ENCODE measurements around the gene PHC2.

The PHC2 gene

GRCh38 chr1:33393524-33393923, 37.4 kb downstream of the PHC2 start:
- Histone ChIP-seq H3K4me3 (no peak overlapping the region), H3K27ac (no peak overlapping the region), H3K9me3 (replicated peaks in 1 of 11) (no peaks in the 10 kb centered on the region), H3K36me3 (no peaks in the 10 kb centered on the region), H3K27me3 (no peaks in the 10 kb centered on the region), H3K4me1 (peaks cover 0 to 6% (median 0%) of the 10 kb centered on the region in 10 experiments; a peak in 2 of 20 replicates), H3K4me2 (no peak overlapping the region), H4K20me1 (no peaks in the 10 kb centered on the region), H3K9ac (no peak overlapping the region)
- no peak for TF ChIP-seq Cebpa-rat (IDR thresholded peaks at IDR 0.05)

GRCh38 chr1:33392639-33393038, 38.3 kb downstream of the PHC2 start:
- Histone ChIP-seq H3K4me3 (no peak overlapping the region), H4K20me1 (no peaks in the 10 kb centered on the region), H3K36me3 (no peaks in the 10 kb centered on the region), H3K27me3 (no peaks in the 10 kb centered on the region), H3K9me3 (replicated peaks in 1 of 11) (no peaks in the 10 kb centered on the region), H3K4me2 (no peak overlapping the region), H3K4me1 (peaks cover 0 to 6% (median 0%) of the 10 kb centered on the region in 10 experiments; a peak in 2 of 20 replicates), H3K27ac (no peak overlapping the region), H3K9ac (no peak overlapping the region)
- no peak for TF ChIP-seq Cebpa-rat (IDR thresholded peaks at IDR 0.05)

- no peaks in the 10 kb centered on the region for H4K20me1 ChIP-seq
- no peaks in the 10 kb centered on the region for H3K27me3 ChIP-seq
- no peak overlapping the region for H3K4me3 ChIP-seq
- H3K27ac ChIP-seq = no peak overlapping the region
- no peaks in the 10 kb centered on the region for H3K36me3 ChIP-seq
- no peak overlapping the region for H3K9ac ChIP-seq
- H3K9me3 ChIP-seq (replicated peaks in 1 of 11) = no peaks in the 10 kb centered on the region
- TF ChIP-seq Cebpa-rat (IDR thresholded peaks at IDR 0.05) = no peak
- no peak overlapping the region for H3K4me2 ChIP-seq
- peaks cover 0 to 6% (median 0%) of the 10 kb centered on the region in 10 experiments; a peak in 2 of 20 replicates for H3K4me1 ChIP-seq
Measured at GRCh38 chr1:33392206-33392605, 38.7 kb downstream of the PHC2 start.

- Histone ChIP-seq H3K9me3 (replicated peaks in 1 of 11) (no peaks in the 10 kb centered on the region), H3K9ac (no peak overlapping the region), H3K4me2 (no peak overlapping the region), H3K36me3 (no peaks in the 10 kb centered on the region), H3K27me3 (no peaks in the 10 kb centered on the region), H3K4me1 (peaks cover 0 to 6% (median 0%) of the 10 kb centered on the region in 10 experiments; a peak in 2 of 20 replicates), H3K4me3 (no peak overlapping the region), H3K27ac (no peak overlapping the region), H4K20me1 (no peaks in the 10 kb centered on the region)
- TF ChIP-seq Cebpa-rat (IDR thresholded peaks at IDR 0.05) = no peak
Measured at GRCh38 chr1:33391343-33392078, 39.4 kb downstream of the PHC2 start.

GRCh38 chr1:33390542-33390941, 40.4 kb downstream of the PHC2 start:
- Histone ChIP-seq H3K9ac (no peak overlapping the region), H3K4me2 (0 out of 22 replicates have a peak overlapping the region, but pooled peaks of 1 of the 11 experiments have one; percentile 9), H3K9me3 (replicated peaks in 1 of 11) (no peaks in the 10 kb centered on the region), H3K4me1 (peaks cover 0 to 6% (median 0%) of the 10 kb centered on the region in 10 experiments; a peak in 2 of 20 replicates), H3K4me3 (no peak overlapping the region), H3K36me3 (no peaks in the 10 kb centered on the region), H3K27ac (no peak overlapping the region), H4K20me1 (no peaks in the 10 kb centered on the region), H3K27me3 (no peaks in the 10 kb centered on the region)
- no peak for TF ChIP-seq Cebpa-rat (IDR thresholded peaks at IDR 0.05)

- Histone ChIP-seq H3K27ac (no peak overlapping the region), H3K4me1 (peaks cover 0 to 19% (median 0%) of the 10 kb centered on the region in 10 experiments; a peak in 5 of 20 replicates), H3K4me2 (no peak overlapping the region), H3K9me3 (replicated peaks in 1 of 11) (no peaks in the 10 kb centered on the region), H3K27me3 (no peaks in the 10 kb centered on the region), H3K36me3 (no peaks in the 10 kb centered on the region), H3K9ac (no peak overlapping the region), H3K4me3 (no peak overlapping the region), H4K20me1 (no peaks in the 10 kb centered on the region)
- no peak for TF ChIP-seq Cebpa-rat (IDR thresholded peaks at IDR 0.05)
Measured at GRCh38 chr1:33388805-33389771, 41.8 kb downstream of the PHC2 start.

GRCh38 chr1:33387625-33388024, 43.3 kb downstream of the PHC2 start:
- H3K4me2 ChIP-seq = no peak overlapping the region

GRCh38 chr1:33385251-33385650, 45.6 kb downstream of the PHC2 start:
- Histone ChIP-seq H3K4me3 (no peak overlapping the region), H3K4me2 (peak overlapping the region in 2 of 11 experiments; percentile 39; a peak in 1 of 22 replicates), H3K27me3 (no peaks in the 10 kb centered on the region), H3K36me3 (no peaks in the 10 kb centered on the region), H3K4me1 (peaks cover 0 to 33% (median 8%) of the 10 kb centered on the region in 10 experiments; a peak in 12 of 20 replicates), H3K9me3 (replicated peaks in 1 of 11) (no peaks in the 10 kb centered on the region), H4K20me1 (no peaks in the 10 kb centered on the region), H3K9ac (no peak overlapping the region), H3K27ac (no peak overlapping the region)
- 0 out of 22 replicates have a peak, but pooled peaks of 1 of the 11 experiments have one; percentile 15 for TF ChIP-seq Cebpa-rat (IDR thresholded peaks at IDR 0.05)

More at GRCh38 chr1:33387625-33388024, 43.3 kb downstream of the PHC2 start:
- H3K27ac ChIP-seq = no peak overlapping the region
- H4K20me1 ChIP-seq = no peaks in the 10 kb centered on the region
- no peaks in the 10 kb centered on the region for H3K27me3 ChIP-seq
- H3K4me3 ChIP-seq = no peak overlapping the region
- H3K9ac ChIP-seq = no peak overlapping the region
- peaks cover 0 to 25% (median 0%) of the 10 kb centered on the region in 10 experiments; a peak in 5 of 20 replicates for H3K4me1 ChIP-seq
- no peaks in the 10 kb centered on the region for H3K9me3 ChIP-seq (replicated peaks in 1 of 11)
- TF ChIP-seq Cebpa-rat (IDR thresholded peaks at IDR 0.05) = no peak
- H3K36me3 ChIP-seq = no peaks in the 10 kb centered on the region
